HepG2 (cell line): Measurements from ENCODE around the gene OR2C1. TPM values are rescaled to one million over a fixed set of nuclear protein-coding genes. Genes with fewer than 3 reads are reported as not detected.

Experiments
- ATAD3A ChIP-seq: sonication (generic); formaldehyde crosslinking; IDR thresholded peaks from 2 replicates; pipeline ENCODE4 v1.4.0; 2020; ENCODE audit warnings: missing genetic modification reagents
- CBFB ChIP-seq: sonication (generic); formaldehyde crosslinking; IDR thresholded peaks from 2 replicates; pipeline ENCODE4 v1.4.0; 2020; ENCODE audit warnings: missing genetic modification reagents
- CENPX ChIP-seq: sonication (generic); formaldehyde crosslinking; IDR thresholded peaks from 2 replicates; pipeline ENCODE4 v1.9.0; 2021; ENCODE audit warnings: mild to moderate bottlenecking, missing genetic modification reagents, moderate library complexity
- CSRNP2 ChIP-seq: sonication (generic); formaldehyde crosslinking; conservative IDR thresholded peaks from 2 replicates; pipeline ENCODE4 v1.8.0; 2022; ENCODE audit warnings: low read depth, missing genetic modification reagents
- CTCF ChIP-seq: sonication (generic); formaldehyde crosslinking; IDR thresholded peaks from 2 replicates; pipeline ENCODE4 v1.5.0; 2020; ENCODE audit warnings: mild to moderate bottlenecking, missing genetic modification reagents, moderate library complexity
- FOXJ3 ChIP-seq: sonication (generic); formaldehyde crosslinking; IDR thresholded peaks from 2 replicates; pipeline ENCODE4 v1.4.0; 2020; ENCODE audit warnings: missing genetic modification reagents, mild to moderate bottlenecking, borderline replicate concordance
- HIC2 ChIP-seq: sonication (generic); formaldehyde crosslinking; IDR thresholded peaks from 2 replicates; pipeline ENCODE4 v1.9.0; 2022; ENCODE audit warnings: low read depth, missing genetic modification reagents
- JUN ChIP-seq: sonication (generic); formaldehyde crosslinking; IDR thresholded peaks from 2 replicates; pipeline ENCODE4 v1.4.0; 2020; ENCODE audit warnings: mild to moderate bottlenecking, missing genetic modification reagents
- KDM1A ChIP-seq: IDR thresholded peaks from 2 replicates; pipeline ENCODE4 v1.6.1; 2016; ENCODE audit warnings: missing compliant biosample characterization
- NFE2L1 ChIP-seq: sonication (generic); formaldehyde crosslinking; IDR thresholded peaks from 2 replicates; pipeline ENCODE4 v1.4.0; 2020; ENCODE audit warnings: missing genetic modification reagents, mild to moderate bottlenecking, borderline replicate concordance
- RELA ChIP-seq: sonication (generic); formaldehyde crosslinking; IDR thresholded peaks from 2 replicates; pipeline ENCODE4 v1.4.0; 2020; ENCODE audit warnings: missing genetic modification reagents
- RFX3 ChIP-seq: IDR thresholded peaks from 2 replicates; pipeline ENCODE4 v1.6.1; 2016; ENCODE audit warnings: missing biosample characterization, missing genetic modification reagents
- TBX3 ChIP-seq: fragments of 450-650 bp; IDR thresholded peaks from 2 replicates; pipeline ENCODE4 v1.6.1; 2017; ENCODE audit warnings: antibody characterized with exemption, mild to moderate bottlenecking, inconsistent platforms, borderline replicate concordance
- TCF7 ChIP-seq: sonication (generic); IDR thresholded peaks from 2 replicates; pipeline ENCODE4 v1.6.1; 2016; ENCODE audit warnings: antibody characterized with exemption, low read depth
- XRCC5 ChIP-seq: fragments of 200-400 bp; formaldehyde crosslinking; optimal IDR thresholded peaks from 2 replicates; pipeline ENCODE3; 2017; ENCODE audit warnings: mild to moderate bottlenecking, low read length
- ZBTB21 ChIP-seq: sonication (generic); formaldehyde crosslinking; IDR thresholded peaks from 2 replicates; pipeline ENCODE4 v1.4.0; 2020; ENCODE audit warnings: missing genetic modification reagents
- ZNF235 ChIP-seq: sonication (generic); formaldehyde crosslinking; IDR thresholded peaks from 2 replicates; pipeline ENCODE4 v1.8.1; 2023; ENCODE audit warnings: mild to moderate bottlenecking, missing genetic modification reagents, borderline replicate concordance
- ZNF24 ChIP-seq: fragments of 450-650 bp; IDR thresholded peaks from 2 replicates; pipeline ENCODE4 v1.6.1; 2017; ENCODE audit warnings: antibody characterized with exemption, mild to moderate bottlenecking
- ZNF343 ChIP-seq: sonication (generic); formaldehyde crosslinking; IDR thresholded peaks from 2 replicates; pipeline ENCODE4 v1.4.0; 2020; ENCODE audit warnings: mild to moderate bottlenecking, missing genetic modification reagents
- ZNF451 ChIP-seq: sonication (generic); formaldehyde crosslinking; IDR thresholded peaks from 2 replicates; pipeline ENCODE4 v1.5.0; 2020; ENCODE audit warnings: mild to moderate bottlenecking, missing genetic modification reagents
- ZNF503 ChIP-seq: sonication (generic); formaldehyde crosslinking; IDR thresholded peaks from 2 replicates; pipeline ENCODE4 v1.4.0; 2020; ENCODE audit warnings: missing genetic modification reagents
- ZNF761 ChIP-seq: sonication (generic); formaldehyde crosslinking; conservative IDR thresholded peaks from 2 replicates; pipeline ENCODE4 v1.4.0; 2020; ENCODE audit warnings: mild to moderate bottlenecking, missing genetic modification reagents
- ZSCAN5A ChIP-seq: sonication (generic); formaldehyde crosslinking; IDR thresholded peaks from 2 replicates; pipeline ENCODE4 v1.8.0; 2022; ENCODE audit warnings: mild to moderate bottlenecking, missing genetic modification reagents, borderline replicate concordance
- polyA plus RNA-seq, 8 experiments: library from polyadenylated mRNA; depleted of rRNA in 3 of 8; stranded (reverse) in 7 of 8; unstranded in 1 of 8; fragments of >200 nt; fragmentation: Illumina TruSeq in 4 of 8; extraction: Trizol in 4 of 8; gene quantifications; 2 replicates each; pipeline versions ENCODE4 v1.2.1 to v1.2.3, GENCODE V29; 2011 to 2016; ENCODE audit warnings: low read depth in 4 of 8, missing spikeins in 1 of 8, mixed read lengths in 1 of 8; ENCODE audit not compliant: insufficient read depth in 1 of 8
- total RNA-seq, 5 experiments: library from RNA; depleted of rRNA; stranded (reverse); fragments of >200 nt; fragmentation: Illumina TruSeq; extraction: Trizol; gene quantifications; 2 replicates each; pipeline ENCODE4 v1.2.3, GENCODE V29; 2016; ENCODE audit warnings: low read depth in 1 of 5

OR2C1 gene
- total and polyA plus RNA-seq, 2 of the 13 experiments (the other 11 are each of a cell fraction or from before 2014, with no cell fraction given): not detected

GRCh38 chr16:3364774-3365427 is 9.2 kb downstream of the OR2C1 start (continued):
- TF ChIP-seq CSRNP2 (no peak), CTCF (CRISPR knock-in tag) (no peak), FOXJ3 (no peak), ZNF503 (CRISPR knock-in tag) (peak; percentile 37; the same call in 1 of the 2 replicates), CENPX (no peak), KDM1A (CRISPR knock-in tag) (no peak), ZNF451 (CRISPR knock-in tag) (no peak), CBFB (no peak), TCF7 (no peak), ZBTB21 (CRISPR knock-in tag) (peak; percentile 59; the same call in 1 of the 2 replicates), ZNF761 (CRISPR knock-in tag) (no peak), RELA (CRISPR knock-in tag) (no peak), JUN (CRISPR knock-in tag) (no peak), ZSCAN5A (CRISPR knock-in tag) (no peak), ZNF24 (no peak), ATAD3A (CRISPR knock-in tag) (no peak), RFX3 (CRISPR knock-in tag) (no peak), XRCC5 (no peak), ZNF235 (no peak), NFE2L1 (CRISPR knock-in tag) (peak; percentile 76; the same call in 1 of the 2 replicates), TBX3 (peak; percentile 20; the same call in 1 of the 2 replicates), HIC2 (CRISPR knock-in tag) (no peak), ZNF343 (no peak)
